ENCODE results near the gene RHCE. TPM values are rescaled to one million over a fixed set of nuclear protein-coding genes. Genes with fewer than 3 reads are reported as not detected.
"Not testable (repeated sequence)": the region's sequence is repeated elsewhere in the genome, so short reads cannot be mapped to it uniquely, and the experiment has no call there.

The RHCE gene
- polyA plus RNA-seq, 1 experiment, result 0.59 TPM

- POLR2A ChIA-PET, result no interaction called here
- CTCF ChIA-PET, result no interaction called here
- Histone ChIP-seq H3K27me3 (ENCODE audit: control insufficient read depth, insufficient read depth, low read length) (no peaks in the 10 kb centered on the region), H3K36me3 (ENCODE audit: control insufficient read depth, insufficient read depth, low read length) (0 out of 2 replicates have a peak, but pooled peaks cover 2% of the 10 kb centered on the region), H3K4me3 (ENCODE audit: low read depth, low read length) (no peak overlapping the region)
- no peak for TF ChIP-seq CTCF (IDR thresholded peaks at IDR 0.05; ENCODE audit: insufficient read depth, low read depth, low read length)
- DNase-seq (ENCODE audit: low read depth), result no peak
Observed at GRCh38 chr1:25451908-25452307, 31.3 kb upstream of the RHCE start.

- Histone ChIP-seq H3K27me3 (ENCODE audit: control insufficient read depth, insufficient read depth, low read length) (no peaks in the 10 kb centered on the region), H3K36me3 (ENCODE audit: control insufficient read depth, insufficient read depth, low read length) (0 out of 2 replicates have a peak, but pooled peaks cover 2% of the 10 kb centered on the region), H3K4me3 (ENCODE audit: low read depth, low read length) (no peak overlapping the region)
- no peak for DNase-seq (ENCODE audit: low read depth)
- no peak for TF ChIP-seq CTCF (IDR thresholded peaks at IDR 0.05; ENCODE audit: insufficient read depth, low read depth, low read length)
- CTCF ChIA-PET, result interaction anchor here (1.1 to 1.8 kb wide), 3 partner anchors 9 to 24 kb away, joined by 3 to 7 read pairs (median 4); no protein-coding TSS in a partner anchor
- POLR2A ChIA-PET, result no interaction called here
Observed at GRCh38 chr1:25450891-25451290, 30.3 kb upstream of the RHCE start.

GRCh38 chr1:25447547-25447946 is 26.9 kb upstream of the RHCE start:
- TF ChIP-seq CTCF (IDR thresholded peaks at IDR 0.05; ENCODE audit: insufficient read depth, low read depth, low read length), result no peak
- POLR2A ChIA-PET, result no interaction called here
- no peak for DNase-seq (ENCODE audit: low read depth)
- no peaks in the 10 kb centered on the region for H3K36me3 ChIP-seq (ENCODE audit: control insufficient read depth, insufficient read depth, low read length)
- CTCF ChIA-PET, result interaction anchor here (0.6 kb wide), 1 partner anchor 20 kb away, joined by 3 read pairs; no protein-coding TSS in a partner anchor
- H3K4me3 ChIP-seq (ENCODE audit: low read depth, low read length), result no peak overlapping the region
- H3K27me3 ChIP-seq (ENCODE audit: control insufficient read depth, insufficient read depth, low read length), result no peaks in the 10 kb centered on the region

- H3K27me3 ChIP-seq (ENCODE audit: control insufficient read depth, insufficient read depth, low read length), result no peaks in the 10 kb centered on the region
- ChIA-PET CTCF (no interaction called here), POLR2A (no interaction called here)
- no peak for DNase-seq (ENCODE audit: low read depth)
- H3K4me3 ChIP-seq (ENCODE audit: low read depth, low read length), result no peak overlapping the region
- no peaks in the 10 kb centered on the region for H3K36me3 ChIP-seq (ENCODE audit: control insufficient read depth, insufficient read depth, low read length)
- no peak for TF ChIP-seq CTCF (IDR thresholded peaks at IDR 0.05; ENCODE audit: insufficient read depth, low read depth, low read length)
Observed at GRCh38 chr1:25445993-25446538, 25.4 kb upstream of the RHCE start.

GRCh38 chr1:25444604-25445003 is 24.0 kb upstream of the RHCE start:
- H3K4me3 ChIP-seq (ENCODE audit: low read depth, low read length); H3K36me3 ChIP-seq (ENCODE audit: control insufficient read depth, insufficient read depth, low read length); POLR2A ChIA-PET; H3K27me3 ChIP-seq (ENCODE audit: control insufficient read depth, insufficient read depth, low read length); DNase-seq (ENCODE audit: low read depth): not testable (repeated sequence)
- CTCF ChIA-PET, result interaction anchor here (0.6 to 1.4 kb wide), 3 partner anchors 12 to 1777 kb away, joined by 3 read pairs; no protein-coding TSS in a partner anchor
